ENCODE results near the gene ZBTB9.

The ZBTB9 gene

GRCh38 chr6:33443025-33443424, 11.4 kb upstream of the ZBTB9 start:
- Histone ChIP-seq H3K27me3 (ENCODE audit: insufficient read depth, poor library complexity, severe bottlenecking) (no peaks in the 10 kb centered on the region), H3K4me3 (replicated peaks; ENCODE audit: insufficient read depth, low read length) (no peak overlapping the region), H3K27ac (replicated peaks) (no peak overlapping the region)
- no peak for DNase-seq (ENCODE audit: low read depth in 1 of 2, low spot score in 1 of 2)
- TF ChIP-seq, protein P1, sequence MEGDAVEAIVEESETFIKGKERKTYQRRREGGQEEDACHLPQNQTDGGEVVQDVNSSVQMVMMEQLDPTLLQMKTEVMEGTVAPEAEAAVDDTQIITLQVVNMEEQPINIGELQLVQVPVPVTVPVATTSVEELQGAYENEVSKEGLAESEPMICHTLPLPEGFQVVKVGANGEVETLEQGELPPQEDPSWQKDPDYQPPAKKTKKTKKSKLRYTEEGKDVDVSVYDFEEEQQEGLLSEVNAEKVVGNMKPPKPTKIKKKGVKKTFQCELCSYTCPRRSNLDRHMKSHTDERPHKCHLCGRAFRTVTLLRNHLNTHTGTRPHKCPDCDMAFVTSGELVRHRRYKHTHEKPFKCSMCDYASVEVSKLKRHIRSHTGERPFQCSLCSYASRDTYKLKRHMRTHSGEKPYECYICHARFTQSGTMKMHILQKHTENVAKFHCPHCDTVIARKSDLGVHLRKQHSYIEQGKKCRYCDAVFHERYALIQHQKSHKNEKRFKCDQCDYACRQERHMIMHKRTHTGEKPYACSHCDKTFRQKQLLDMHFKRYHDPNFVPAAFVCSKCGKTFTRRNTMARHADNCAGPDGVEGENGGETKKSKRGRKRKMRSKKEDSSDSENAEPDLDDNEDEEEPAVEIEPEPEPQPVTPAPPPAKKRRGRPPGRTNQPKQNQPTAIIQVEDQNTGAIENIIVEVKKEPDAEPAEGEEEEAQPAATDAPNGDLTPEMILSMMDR (IDR thresholded peaks at IDR 0.05; ENCODE audit: insufficient read depth, low read length), result no peak
- no peak for TF ChIP-seq SPI1 (IDR thresholded peaks at IDR 0.05; ENCODE audit: borderline replicate concordance, low read depth)
- no peak for TF ChIP-seq POLR2AphosphoS5 (IDR thresholded peaks at IDR 0.05; ENCODE audit: low read depth)
- TF ChIP-seq REST (IDR thresholded peaks at IDR 0.05; ENCODE audit: insufficient replicate concordance, low read depth), result no peak
- no peak for TF ChIP-seq GABPA (IDR thresholded peaks at IDR 0.05; ENCODE audit: low read depth)

- no peaks in the 10 kb centered on the region for H3K27me3 ChIP-seq (ENCODE audit: insufficient read depth, poor library complexity, severe bottlenecking)
- H3K4me3 ChIP-seq (replicated peaks; ENCODE audit: insufficient read depth, low read length), result no peak overlapping the region
- no peak for DNase-seq (ENCODE audit: low read depth in 1 of 2, low spot score in 1 of 2)
- no peak overlapping the region; the same call in none of the 2 replicates for H3K27ac ChIP-seq (replicated peaks)
- TF ChIP-seq GABPA (IDR thresholded peaks at IDR 0.05; ENCODE audit: low read depth) (no peak), SPI1 (IDR thresholded peaks at IDR 0.05; ENCODE audit: borderline replicate concordance, low read depth) (no peak), REST (IDR thresholded peaks at IDR 0.05; ENCODE audit: insufficient replicate concordance, low read depth) (no peak), POLR2AphosphoS5 (IDR thresholded peaks at IDR 0.05; ENCODE audit: low read depth) (no peak)
- TF ChIP-seq, protein P1 (IDR thresholded peaks at IDR 0.05; ENCODE audit: insufficient read depth, low read length), result no peak
These were observed 10.5 kb upstream of the ZBTB9 start for GRCh38 chr6:33443619-33444504.

DNA sequence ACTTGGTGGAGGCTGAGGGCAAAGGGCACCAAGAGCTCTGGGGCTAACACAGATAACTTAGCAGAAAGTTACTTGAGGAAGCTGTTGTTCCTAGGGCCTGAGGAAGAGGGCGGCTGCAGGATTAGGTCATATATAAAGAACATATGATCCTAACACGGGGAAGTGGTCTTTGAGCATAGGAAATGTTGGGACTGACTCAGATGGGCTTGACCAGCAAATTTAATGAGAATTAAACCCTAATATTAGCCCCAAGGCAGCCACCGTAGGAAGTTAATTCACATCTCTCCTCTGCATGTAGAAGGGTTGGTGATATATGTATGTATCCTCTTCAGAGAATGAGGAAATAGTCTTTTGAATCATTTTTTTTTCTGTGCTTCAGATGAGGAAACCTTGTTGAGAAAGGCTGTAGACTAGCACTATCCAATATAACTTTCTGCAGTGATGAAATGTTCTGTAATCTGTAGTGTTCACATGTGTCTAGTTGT, 9.2 kb upstream of the ZBTB9 start:
- Histone ChIP-seq H3K4me3 (replicated peaks; ENCODE audit: insufficient read depth, low read length) (no peak overlapping the region), H3K27me3 (ENCODE audit: insufficient read depth, poor library complexity, severe bottlenecking) (no peaks in the 10 kb centered on the region), H3K27ac (replicated peaks) (peak overlapping the region; percentile 61)
- DNase-seq (ENCODE audit: low read depth in 1 of 2, low spot score in 1 of 2), result peak; percentile 36 to 43
- TF ChIP-seq REST (IDR thresholded peaks at IDR 0.05; ENCODE audit: insufficient replicate concordance, low read depth), result no peak
- TF ChIP-seq POLR2AphosphoS5 (IDR thresholded peaks at IDR 0.05; ENCODE audit: low read depth), result no peak
- peak; percentile 7; the same call in 1 of the 2 replicates for TF ChIP-seq SPI1 (IDR thresholded peaks at IDR 0.05; ENCODE audit: borderline replicate concordance, low read depth)
- no peak for TF ChIP-seq GABPA (IDR thresholded peaks at IDR 0.05; ENCODE audit: low read depth)
- TF ChIP-seq, protein P1 (IDR thresholded peaks at IDR 0.05; ENCODE audit: insufficient read depth, low read length), result no peak
